HFF-Myc (cell line): ENCODE results near the gene MEGF11.
"Not testable (repeated sequence)": the region's sequence is repeated elsewhere in the genome, so short reads cannot be mapped to it uniquely, and the experiment has no call there.

Source experiments
- DNase-seq: peaks from one replicate; pipeline ENCODE4 v3.0.0-alpha.2; 2011; ENCODE audit warnings: low read depth; ENCODE audit errors: extremely low read depth
- H3K4me3 ChIP-seq: replicated peaks from 2 replicates; pipeline ENCODE4 v1.5.1; 2011; ENCODE audit warnings: low read depth, mild to moderate bottlenecking, control low read depth, low read length
- CTCF ChIP-seq: IDR thresholded peaks from 2 replicates; pipeline ENCODE4 v1.5.1; 2012; ENCODE audit warnings: mild to moderate bottlenecking, low read depth, low read length, control low read depth; ENCODE audit errors: missing control alignments

The MEGF11 gene

DNA sequence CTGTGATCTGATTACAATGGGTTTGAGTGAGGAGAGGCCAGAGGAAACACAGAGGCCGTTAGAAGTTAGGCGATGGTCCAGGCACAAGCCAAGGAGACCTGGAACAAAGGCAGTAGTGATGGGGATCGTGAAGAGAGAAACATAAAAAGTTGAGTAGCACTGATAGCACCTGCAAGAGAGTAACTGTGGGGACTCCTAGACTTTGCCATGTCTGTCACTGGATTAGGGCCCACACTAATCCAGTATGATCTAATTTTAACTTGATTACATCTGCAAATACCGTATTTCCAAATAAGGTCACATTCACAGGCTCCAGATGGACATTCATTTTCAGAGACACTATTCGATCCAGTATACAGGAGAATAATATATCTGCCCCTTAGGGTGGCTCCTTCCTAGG, 239.5 kb downstream of the MEGF11 start:
- H3K4me3 ChIP-seq, result no peak overlapping the region
- no peak for TF ChIP-seq CTCF
- DNase-seq, result no peak

DNA sequence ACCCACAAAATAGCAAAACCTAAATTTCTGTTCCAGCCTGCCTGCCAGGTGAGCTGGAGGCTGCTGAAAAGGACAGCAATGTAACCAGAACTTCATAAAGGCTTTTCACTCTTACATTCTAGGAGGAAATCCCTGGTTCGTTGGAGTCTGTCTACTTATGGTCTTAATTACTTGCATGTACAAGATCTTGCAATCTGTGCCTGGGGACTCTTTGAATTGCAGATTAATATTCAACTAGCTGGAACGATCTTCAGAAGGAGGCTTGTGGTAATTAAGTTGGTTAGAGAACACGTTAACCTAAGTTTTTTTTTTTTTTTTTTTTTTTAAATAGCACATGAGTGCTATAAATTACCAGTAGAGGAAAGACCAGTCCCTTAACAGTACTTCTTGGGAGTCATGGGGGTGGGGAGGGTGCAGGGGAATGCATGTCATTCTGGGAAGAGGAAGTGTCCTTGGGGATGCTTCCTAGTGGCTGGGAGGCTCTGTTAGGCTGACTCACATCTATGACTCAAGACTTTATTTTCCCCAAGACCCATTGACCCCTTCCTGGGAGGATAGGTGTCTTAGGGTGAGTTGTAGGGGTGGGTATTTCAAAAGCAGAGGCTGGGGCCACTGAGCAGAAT, 244.5 kb downstream of the MEGF11 start:
- no peak for DNase-seq
- H3K4me3 ChIP-seq, result no peak overlapping the region
- no peak for TF ChIP-seq CTCF

- no peak for TF ChIP-seq CTCF
- no peak for DNase-seq
- no peak overlapping the region for H3K4me3 ChIP-seq
These were observed 245.8 kb downstream of the MEGF11 start for GRCh38 chr15:66007663-66008262.

DNA sequence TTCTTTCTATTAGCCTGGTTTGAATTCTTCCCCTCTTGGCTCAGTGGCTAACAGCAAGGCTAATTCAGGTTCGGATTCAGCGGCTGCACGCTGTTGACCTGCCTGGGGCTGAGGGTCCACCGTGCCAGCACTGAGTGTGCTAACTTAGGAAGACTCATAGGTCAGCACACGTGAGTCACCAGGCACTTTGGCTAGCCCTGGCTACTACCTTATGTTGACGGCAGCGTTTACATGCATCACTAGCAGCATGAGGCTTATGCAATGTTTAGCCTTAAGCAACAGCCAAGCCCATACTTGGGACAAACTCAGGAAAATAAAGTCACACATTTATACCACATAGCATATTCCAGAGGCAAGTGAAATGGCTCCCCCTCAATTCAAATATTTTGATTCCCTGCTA, 246.6 kb downstream of the MEGF11 start:
- TF ChIP-seq CTCF, result no peak
- no peak overlapping the region for H3K4me3 ChIP-seq
- DNase-seq, result no peak

GRCh38 chr15:66004618-66005262, 248.8 kb downstream of the MEGF11 start:
- no peak for TF ChIP-seq CTCF
- DNase-seq, result no peak
- H3K4me3 ChIP-seq, result no peak overlapping the region

- DNase-seq, H3K4me3 ChIP-seq: not testable (repeated sequence)
These were observed 250.4 kb downstream of the MEGF11 start for GRCh38 chr15:66003129-66003528.

DNA sequence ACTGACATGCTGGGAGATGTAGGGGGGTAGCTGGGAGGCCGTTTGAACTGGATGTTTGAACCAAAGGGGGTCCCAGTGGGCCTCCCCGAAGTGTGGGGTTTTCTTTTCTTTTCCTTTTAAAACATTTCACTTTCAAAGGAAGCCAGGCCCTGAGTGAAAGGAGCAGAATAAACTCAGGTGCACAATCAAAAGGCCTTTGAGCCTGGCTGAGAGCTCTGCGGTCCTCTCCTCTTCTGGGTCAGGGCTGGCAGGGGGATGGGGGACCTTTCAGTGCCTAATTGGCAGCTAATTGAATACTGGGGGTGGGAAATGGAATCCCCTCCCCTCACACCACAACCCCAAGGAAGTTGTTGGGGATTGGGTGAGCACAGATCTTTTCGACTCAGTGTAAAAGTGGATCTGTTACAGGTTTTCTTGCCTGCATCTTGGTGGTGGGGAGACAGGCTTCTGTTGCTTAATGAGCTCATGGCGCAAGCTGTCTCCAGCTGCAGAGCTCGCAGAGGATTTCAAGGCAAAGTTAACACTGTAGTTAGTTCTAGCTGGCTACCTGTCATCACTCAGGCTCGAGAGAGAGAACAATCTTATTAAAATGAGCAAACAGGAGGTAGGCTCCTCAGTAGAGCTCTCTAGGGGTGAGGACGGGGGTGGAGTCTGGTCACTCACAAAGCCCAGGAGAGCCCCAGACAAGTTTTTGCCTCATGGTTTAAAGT, 251.7 kb downstream of the MEGF11 start:
- no peak for DNase-seq
- TF ChIP-seq CTCF, result no peak
- no peak overlapping the region for H3K4me3 ChIP-seq
